GM12878 (cell line): Measurements from ENCODE around the gene RCBTB2. TPM values are rescaled to one million over a fixed set of nuclear protein-coding genes. Genes with fewer than 3 reads are reported as not detected.

Experiments
- BCL11A ChIP-seq: IDR thresholded peaks from 2 replicates; pipeline ENCODE4 v1.6.1; 2011; ENCODE audit warnings: low read depth, low read length
- BHLHE40 ChIP-seq, 2 experiments: fragments of 450-650 bp in 1 of 2; IDR thresholded peaks; 2 replicates each; pipeline ENCODE4 v1.6.1; 2011 to 2017; ENCODE audit warnings: low read depth in 2 of 2, borderline replicate concordance in 1 of 2, improper control_type of control experiment in 1 of 2, low read length in 1 of 2, mild to moderate bottlenecking in 1 of 2
- CBX3 ChIP-seq: fragments of 200-600 bp; sonication (generic); IDR thresholded peaks from 2 replicates; pipeline ENCODE4 v1.6.1; 2016; ENCODE audit warnings: low read depth, borderline replicate concordance
- CHD1 ChIP-seq: IDR thresholded peaks from 2 replicates; pipeline ENCODE4 v1.6.1; 2012; ENCODE audit warnings: low read depth, low read length, improper control_type of control experiment
- EGR1 ChIP-seq, 2 experiments: IDR thresholded peaks; 1 replicate in 1 of 2; 2 replicates in 1 of 2; pipeline ENCODE4 v1.6.1; 2011 to 2012; ENCODE audit warnings: low read depth in 2 of 2, low read length in 2 of 2, borderline replicate concordance in 1 of 2, mild to moderate bottlenecking in 1 of 2, moderate library complexity in 1 of 2
- HDAC2 ChIP-seq: fragments of 200-600 bp; sonication (generic); IDR thresholded peaks from 2 replicates; pipeline ENCODE4 v1.6.1; 2017
- MTA2 ChIP-seq: fragments of 450-650 bp; IDR thresholded peaks from 2 replicates; pipeline ENCODE4 v1.6.1; 2016; ENCODE audit warnings: low read depth, mild to moderate bottlenecking, moderate library complexity
- NBN ChIP-seq: fragments of 450-650 bp; IDR thresholded peaks from 2 replicates; pipeline ENCODE4 v1.6.1; 2016
- PBX3 ChIP-seq: IDR thresholded peaks from 2 replicates; pipeline ENCODE4 v1.6.1; 2011; ENCODE audit warnings: mild to moderate bottlenecking, low read depth, low read length, moderate library complexity; ENCODE audit not compliant: insufficient replicate concordance
- PKNOX1 ChIP-seq: fragments of 450-650 bp; IDR thresholded peaks from 2 replicates; pipeline ENCODE4 v1.6.1; 2016; ENCODE audit warnings: mild to moderate bottlenecking
- RAD21 ChIP-seq: IDR thresholded peaks from 2 replicates; pipeline ENCODE4 v1.6.1; 2011; ENCODE audit warnings: mild to moderate bottlenecking, low read depth, low read length, moderate library complexity; ENCODE audit not compliant: insufficient read depth
- RBBP5 ChIP-seq: fragments of 200-600 bp; sonication (generic); conservative IDR thresholded peaks from 2 replicates; pipeline ENCODE4 v1.6.1; 2016
- RFX5 ChIP-seq: IDR thresholded peaks from 2 replicates; pipeline ENCODE4 v1.6.1; 2011; ENCODE audit warnings: low read depth, low read length, improper control_type of control experiment
- SP1 ChIP-seq: IDR thresholded peaks from one replicate; pipeline ENCODE4 v1.6.1; 2011; ENCODE audit warnings: low read depth, low read length
- SREBF2 ChIP-seq: IDR thresholded peaks from 2 replicates; pipeline ENCODE4 v1.6.1; 2012; ENCODE audit warnings: mild to moderate bottlenecking, low read length
- STAT1 ChIP-seq: fragments of 450-650 bp; conservative IDR thresholded peaks from 2 replicates; pipeline ENCODE4 v1.6.1; 2014; ENCODE audit warnings: antibody characterized with exemption, mild to moderate bottlenecking
- WRNIP1 ChIP-seq: IDR thresholded peaks from 2 replicates; pipeline ENCODE4 v1.6.1; 2011; ENCODE audit warnings: low read depth, low read length, improper control_type of control experiment, borderline replicate concordance
- YBX1 ChIP-seq: fragments of 450-650 bp; IDR thresholded peaks from 2 replicates; pipeline ENCODE4 v1.6.1; 2016; ENCODE audit warnings: antibody characterized with exemption
- polyA plus RNA-seq, 11 experiments: library from polyadenylated mRNA; depleted of rRNA in 4 of 11; unstranded in 6 of 11; stranded (reverse) in 5 of 11; fragments of >200 nt; fragmentation: Nextera tagmentation in 4 of 11; fragmentation: Illumina TruSeq in 1 of 11; extraction: Ambion mirVana in 4 of 11; extraction: Trizol in 1 of 11; gene quantifications; 1 replicate in 1 of 11; 2 replicates in 10 of 11; pipeline versions ENCODE4 v1.2.1 to v1.2.3, GENCODE V29; 2011 to 2016; ENCODE audit warnings: inconsistent platforms in 2 of 11, missing spikeins in 2 of 11, low read depth in 1 of 11
- total RNA-seq, 4 experiments: library from RNA; depleted of rRNA in 3 of 4; stranded (reverse); fragments of >200 nt in 3 of 4; fragmentation: Illumina TruSeq in 1 of 4; extraction: Trizol in 1 of 4; gene quantifications; 2 replicates each; pipeline versions ENCODE4 v1.2.1 to v1.2.3, GENCODE V29; 2013 to 2021
- TF ChIP-seq, protein P1 (sequence below): IDR thresholded peaks from 2 replicates; pipeline ENCODE4 v1.6.1; 2012; ENCODE audit warnings: mild to moderate bottlenecking, low read depth, low read length
- TF ChIP-seq, protein P2 (sequence below), 3 experiments: IDR thresholded peaks in 2 of 3; conservative IDR thresholded peaks in 1 of 3; 2 replicates each; pipeline ENCODE4 v1.5.1; 2011; ENCODE audit warnings: low read depth in 3 of 3, low read length in 3 of 3, mild to moderate bottlenecking in 3 of 3, control low read depth in 2 of 3, moderate library complexity in 2 of 3, inconsistent platforms in 1 of 3, mixed read lengths in 1 of 3; ENCODE audit not compliant: control insufficient read depth in 2 of 3, insufficient read depth in 1 of 3; ENCODE audit errors: extremely low read depth in 1 of 3

The RCBTB2 gene
- total and polyA plus RNA-seq, 10 of the 15 experiments (the other 5 are each of a cell fraction or from before 2014, with no cell fraction given): 5.0 to 16.0 (median 8.5) TPM

GRCh38 chr13:48579165-48579918 is 46.5 kb upstream of the RCBTB2 start (continued):
- TF ChIP-seq, protein P1, sequence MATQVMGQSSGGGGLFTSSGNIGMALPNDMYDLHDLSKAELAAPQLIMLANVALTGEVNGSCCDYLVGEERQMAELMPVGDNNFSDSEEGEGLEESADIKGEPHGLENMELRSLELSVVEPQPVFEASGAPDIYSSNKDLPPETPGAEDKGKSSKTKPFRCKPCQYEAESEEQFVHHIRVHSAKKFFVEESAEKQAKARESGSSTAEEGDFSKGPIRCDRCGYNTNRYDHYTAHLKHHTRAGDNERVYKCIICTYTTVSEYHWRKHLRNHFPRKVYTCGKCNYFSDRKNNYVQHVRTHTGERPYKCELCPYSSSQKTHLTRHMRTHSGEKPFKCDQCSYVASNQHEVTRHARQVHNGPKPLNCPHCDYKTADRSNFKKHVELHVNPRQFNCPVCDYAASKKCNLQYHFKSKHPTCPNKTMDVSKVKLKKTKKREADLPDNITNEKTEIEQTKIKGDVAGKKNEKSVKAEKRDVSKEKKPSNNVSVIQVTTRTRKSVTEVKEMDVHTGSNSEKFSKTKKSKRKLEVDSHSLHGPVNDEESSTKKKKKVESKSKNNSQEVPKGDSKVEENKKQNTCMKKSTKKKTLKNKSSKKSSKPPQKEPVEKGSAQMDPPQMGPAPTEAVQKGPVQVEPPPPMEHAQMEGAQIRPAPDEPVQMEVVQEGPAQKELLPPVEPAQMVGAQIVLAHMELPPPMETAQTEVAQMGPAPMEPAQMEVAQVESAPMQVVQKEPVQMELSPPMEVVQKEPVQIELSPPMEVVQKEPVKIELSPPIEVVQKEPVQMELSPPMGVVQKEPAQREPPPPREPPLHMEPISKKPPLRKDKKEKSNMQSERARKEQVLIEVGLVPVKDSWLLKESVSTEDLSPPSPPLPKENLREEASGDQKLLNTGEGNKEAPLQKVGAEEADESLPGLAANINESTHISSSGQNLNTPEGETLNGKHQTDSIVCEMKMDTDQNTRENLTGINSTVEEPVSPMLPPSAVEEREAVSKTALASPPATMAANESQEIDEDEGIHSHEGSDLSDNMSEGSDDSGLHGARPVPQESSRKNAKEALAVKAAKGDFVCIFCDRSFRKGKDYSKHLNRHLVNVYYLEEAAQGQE: no peak
- TF ChIP-seq NBN (peak; percentile 53; the same call in 1 of the 2 replicates), YBX1 (no peak), MTA2 (peak; percentile 95), BHLHE40 (IDR thresholded peaks at IDR 0.05; ENCODE audit: borderline replicate concordance in 1 of 2, low read depth in 2 of 2, low read length in 1 of 2) (peak; percentile 96 to 97), RAD21 (peak; percentile 23; the same call in 1 of the 2 replicates), HDAC2 (no peak), RFX5 (no peak), WRNIP1 (no peak), RBBP5 (no peak), BCL11A (peak; percentile 100), SP1 (peak; percentile 78), PBX3 (no peak), STAT1 (no peak), PKNOX1 (no peak), SREBF2 (no peak), CHD1 (no peak), EGR1 (IDR thresholded peaks at IDR 0.05; ENCODE audit: borderline replicate concordance in 1 of 2, low read depth in 2 of 2, low read length in 2 of 2) (no peak), CBX3 (no peak)
- TF ChIP-seq, protein P2, sequence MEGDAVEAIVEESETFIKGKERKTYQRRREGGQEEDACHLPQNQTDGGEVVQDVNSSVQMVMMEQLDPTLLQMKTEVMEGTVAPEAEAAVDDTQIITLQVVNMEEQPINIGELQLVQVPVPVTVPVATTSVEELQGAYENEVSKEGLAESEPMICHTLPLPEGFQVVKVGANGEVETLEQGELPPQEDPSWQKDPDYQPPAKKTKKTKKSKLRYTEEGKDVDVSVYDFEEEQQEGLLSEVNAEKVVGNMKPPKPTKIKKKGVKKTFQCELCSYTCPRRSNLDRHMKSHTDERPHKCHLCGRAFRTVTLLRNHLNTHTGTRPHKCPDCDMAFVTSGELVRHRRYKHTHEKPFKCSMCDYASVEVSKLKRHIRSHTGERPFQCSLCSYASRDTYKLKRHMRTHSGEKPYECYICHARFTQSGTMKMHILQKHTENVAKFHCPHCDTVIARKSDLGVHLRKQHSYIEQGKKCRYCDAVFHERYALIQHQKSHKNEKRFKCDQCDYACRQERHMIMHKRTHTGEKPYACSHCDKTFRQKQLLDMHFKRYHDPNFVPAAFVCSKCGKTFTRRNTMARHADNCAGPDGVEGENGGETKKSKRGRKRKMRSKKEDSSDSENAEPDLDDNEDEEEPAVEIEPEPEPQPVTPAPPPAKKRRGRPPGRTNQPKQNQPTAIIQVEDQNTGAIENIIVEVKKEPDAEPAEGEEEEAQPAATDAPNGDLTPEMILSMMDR (IDR thresholded peaks at IDR 0.05 in 2 of 3, conservative IDR thresholded peaks at IDR 0.05 in 1 of 3; ENCODE audit: control insufficient read depth in 2 of 3, extremely low read depth in 1 of 3, insufficient read depth in 1 of 3, low read depth in 3 of 3, low read length in 3 of 3): no peak
